ENCODE results near the gene TPCN1. TPM values are rescaled to one million over a fixed set of nuclear protein-coding genes. Genes with fewer than 3 reads are reported as not detected.

Gene TPCN1
- total RNA-seq, 4 donors from 2014 or later = 29.4 to 52.0 (median 33.5) TPM

DNA sequence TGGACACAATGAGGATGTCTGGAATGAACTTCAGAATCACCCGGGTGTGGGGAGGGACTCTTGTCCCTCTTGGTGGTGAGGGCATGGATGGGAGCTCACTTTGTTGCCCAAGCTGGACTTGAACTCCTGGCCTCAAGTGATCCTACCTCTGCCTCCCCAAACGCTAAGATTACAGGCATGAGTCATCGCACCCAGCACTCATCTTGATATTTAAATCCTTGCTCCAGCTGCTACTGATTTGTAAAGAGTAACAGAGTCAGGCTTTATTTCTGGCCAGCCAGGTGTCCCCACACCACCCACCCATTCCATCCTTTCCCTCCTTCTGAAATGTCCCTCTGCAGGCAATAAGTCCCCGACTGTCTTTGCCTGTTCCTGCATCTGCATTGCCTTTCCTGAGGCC is 40.9 kb upstream of the TPCN1 start:
- ATAC-seq (ENCODE audit: low FRiP score) = no peak
- TF ChIP-seq, protein P1, sequence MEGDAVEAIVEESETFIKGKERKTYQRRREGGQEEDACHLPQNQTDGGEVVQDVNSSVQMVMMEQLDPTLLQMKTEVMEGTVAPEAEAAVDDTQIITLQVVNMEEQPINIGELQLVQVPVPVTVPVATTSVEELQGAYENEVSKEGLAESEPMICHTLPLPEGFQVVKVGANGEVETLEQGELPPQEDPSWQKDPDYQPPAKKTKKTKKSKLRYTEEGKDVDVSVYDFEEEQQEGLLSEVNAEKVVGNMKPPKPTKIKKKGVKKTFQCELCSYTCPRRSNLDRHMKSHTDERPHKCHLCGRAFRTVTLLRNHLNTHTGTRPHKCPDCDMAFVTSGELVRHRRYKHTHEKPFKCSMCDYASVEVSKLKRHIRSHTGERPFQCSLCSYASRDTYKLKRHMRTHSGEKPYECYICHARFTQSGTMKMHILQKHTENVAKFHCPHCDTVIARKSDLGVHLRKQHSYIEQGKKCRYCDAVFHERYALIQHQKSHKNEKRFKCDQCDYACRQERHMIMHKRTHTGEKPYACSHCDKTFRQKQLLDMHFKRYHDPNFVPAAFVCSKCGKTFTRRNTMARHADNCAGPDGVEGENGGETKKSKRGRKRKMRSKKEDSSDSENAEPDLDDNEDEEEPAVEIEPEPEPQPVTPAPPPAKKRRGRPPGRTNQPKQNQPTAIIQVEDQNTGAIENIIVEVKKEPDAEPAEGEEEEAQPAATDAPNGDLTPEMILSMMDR (IDR thresholded peaks at IDR 0.05) = no peak

DNA sequence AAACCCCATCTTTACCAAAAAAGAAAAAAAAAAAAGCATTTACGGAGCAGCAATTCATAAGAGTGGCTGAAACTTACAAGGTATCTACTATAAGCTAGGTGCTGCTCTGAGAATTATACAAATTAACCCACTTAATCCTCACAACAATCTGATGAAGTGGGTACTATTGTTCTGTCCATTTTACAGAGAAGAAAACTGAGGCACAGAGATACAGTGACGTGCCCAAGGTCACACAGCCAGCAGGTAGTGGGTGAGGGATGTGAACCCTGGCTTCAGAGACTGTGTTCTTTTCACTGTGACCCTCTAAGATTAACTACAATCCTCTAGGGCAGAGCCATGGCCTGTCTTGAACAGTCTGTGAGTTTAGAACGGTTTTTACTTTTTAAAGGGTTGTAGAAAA is 39.3 kb upstream of the TPCN1 start:
- DNase-seq (ENCODE audit: low spot score) = no peak

More for the DNA sequence above, 40.9 kb upstream of the TPCN1 start:
- DNase-seq (ENCODE audit: low spot score) = no peak

DNA sequence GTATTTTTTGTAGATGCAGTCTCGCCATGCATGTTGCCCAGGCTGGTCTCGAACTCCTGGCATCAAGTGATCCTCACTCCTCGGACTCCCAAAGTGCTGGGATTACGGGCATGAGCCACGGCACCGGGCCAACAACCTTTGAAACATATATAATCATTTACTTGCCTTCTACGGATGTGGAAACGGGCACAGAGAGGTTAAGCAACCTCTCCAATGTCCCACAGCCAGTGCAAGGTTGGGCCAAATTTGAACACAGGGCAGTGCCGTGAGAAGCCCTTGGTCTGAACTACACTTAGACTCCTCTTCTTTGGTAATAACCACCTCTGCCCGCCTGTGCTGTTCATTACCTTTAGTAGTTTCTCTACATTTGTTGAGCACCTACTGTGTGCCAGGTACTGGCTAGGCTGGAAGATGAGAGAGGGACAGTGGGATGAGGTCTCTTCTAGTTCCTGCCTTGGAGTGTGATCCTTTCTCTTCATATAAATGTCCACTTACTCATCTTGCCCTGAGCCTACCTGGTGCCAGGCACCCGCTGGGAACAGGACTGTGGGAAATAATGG is 38.2 kb upstream of the TPCN1 start:
- ATAC-seq (ENCODE audit: low FRiP score) (no peak), DNase-seq (ENCODE audit: low spot score) (no peak)
- TF ChIP-seq, protein P1 (IDR thresholded peaks at IDR 0.05) = no peak

More for the DNA sequence above, 39.3 kb upstream of the TPCN1 start:
- TF ChIP-seq, protein P1 (IDR thresholded peaks at IDR 0.05) = no peak
- no peak for ATAC-seq (ENCODE audit: low FRiP score)

DNA sequence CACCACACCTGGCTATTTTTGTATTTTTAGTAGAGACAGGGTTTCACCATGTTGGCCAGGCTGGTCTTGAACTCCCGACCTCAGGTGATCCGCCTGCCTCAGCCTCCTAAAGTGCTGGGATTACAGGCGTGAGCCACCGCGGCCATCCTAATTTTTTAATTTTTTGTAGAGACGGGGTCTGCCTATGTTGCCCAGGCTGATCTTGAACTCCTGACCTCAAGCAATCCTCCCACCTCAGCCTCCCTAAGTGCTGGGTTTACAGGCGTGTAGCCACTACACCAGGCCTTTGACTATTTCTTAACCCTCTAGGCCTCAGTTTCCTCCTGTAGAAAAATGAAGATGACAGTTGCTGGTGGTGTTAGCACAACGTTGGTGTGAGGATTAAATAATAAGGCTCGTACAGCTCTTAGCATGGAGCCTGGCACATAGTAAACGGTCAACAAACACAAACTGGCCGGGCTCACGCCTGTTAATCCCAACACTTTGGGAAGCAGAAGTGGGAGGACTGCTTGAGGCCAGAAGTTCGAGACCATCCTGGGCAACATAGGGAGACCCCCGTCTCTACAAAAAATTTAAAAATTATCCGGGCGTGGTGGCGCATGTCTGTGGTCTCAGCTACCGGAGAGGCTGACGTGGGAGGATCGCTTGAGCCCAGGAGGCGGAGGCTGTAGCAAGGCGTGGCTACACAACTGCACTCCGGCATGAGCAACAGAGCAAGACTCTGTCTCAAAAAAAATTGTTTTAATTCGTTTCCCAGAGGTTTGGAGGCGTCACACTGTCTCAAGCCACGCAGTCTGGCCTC is 37.0 kb upstream of the TPCN1 start:
- peak; percentile 37 for DNase-seq (ENCODE audit: low spot score)
- TF ChIP-seq, protein P1 (IDR thresholded peaks at IDR 0.05) = no peak
- ATAC-seq (ENCODE audit: low FRiP score) = peak; percentile 62

DNA sequence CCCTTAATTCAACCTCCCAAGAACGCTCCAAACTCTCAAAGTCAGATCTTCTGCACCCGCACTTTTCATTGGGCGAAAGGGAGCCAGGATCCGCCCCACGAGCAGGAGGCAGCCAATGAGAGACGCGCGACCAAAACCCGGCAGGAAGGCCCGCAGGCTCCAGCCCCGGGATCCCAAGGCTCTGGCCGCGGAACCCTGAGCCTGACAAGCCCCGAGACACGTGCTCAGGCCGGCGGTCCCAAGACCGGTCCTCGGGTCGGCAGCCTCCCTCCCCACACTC is 36.4 kb upstream of the TPCN1 start:
- ATAC-seq (ENCODE audit: low FRiP score) (peak; percentile 90), DNase-seq (ENCODE audit: low spot score) (peak; percentile 57)
- TF ChIP-seq, protein P1 (IDR thresholded peaks at IDR 0.05) = no peak

DNA sequence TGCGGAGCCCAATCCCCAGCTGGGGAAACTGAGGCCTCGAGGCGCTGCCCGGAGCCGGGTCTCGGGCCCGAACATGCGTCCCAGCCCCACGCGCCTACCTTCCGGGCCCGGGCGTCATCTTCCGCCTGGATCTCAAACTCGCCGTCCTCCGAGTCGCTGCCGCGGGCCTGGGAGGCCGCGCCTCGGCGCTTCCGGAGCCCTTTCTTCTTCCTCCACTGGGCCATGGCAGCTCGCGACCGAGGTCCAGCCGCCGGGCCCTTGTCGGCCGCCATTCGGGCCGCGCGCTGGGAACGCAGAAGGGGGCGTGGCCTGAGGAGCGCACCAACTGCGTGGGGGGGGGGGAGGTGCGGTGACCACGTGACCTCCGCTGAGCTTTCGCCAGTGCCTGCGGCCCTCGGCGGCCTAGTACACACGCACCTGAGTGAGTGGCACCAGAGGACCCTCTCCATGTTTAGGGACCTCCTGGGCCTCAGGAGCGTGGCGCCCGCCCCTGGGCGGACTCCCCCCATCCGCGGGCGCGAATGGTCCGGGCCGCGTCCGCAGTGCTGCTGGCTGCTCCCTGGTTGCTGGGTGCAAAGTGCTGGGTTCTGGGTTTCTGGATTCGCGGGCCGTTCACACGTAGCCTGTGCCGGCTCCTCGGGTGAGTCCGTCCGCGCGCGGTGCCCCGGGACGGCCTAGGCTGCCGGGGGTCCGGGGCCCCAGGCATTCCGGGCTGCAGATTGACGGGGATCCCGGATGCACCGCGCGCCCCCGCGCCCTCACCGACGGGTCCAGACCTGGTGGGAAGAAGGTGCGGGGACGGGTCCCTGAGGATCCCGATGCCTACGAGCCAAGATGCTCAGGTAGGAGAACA is 35.9 kb upstream of the TPCN1 start, which contains the start of the genes DDX54 and RITA1:
DDX54 (minus strand) TSS at position 299 of the 853 bp plus-strand sequence; CDS start at position 272, 27 bp downstream.
RITA1 (plus strand) TSS at position 542 of the 853 bp plus-strand sequence. CDS start 1,026 bp downstream, outside the sequence.
- TF ChIP-seq, protein P1 (IDR thresholded peaks at IDR 0.05) = no peak
- ATAC-seq (ENCODE audit: low FRiP score) (peak; percentile 90), DNase-seq (ENCODE audit: low spot score) (peak; percentile 54)

Measured in omental fat pad (tissue), 4 donors.